SK-N-MC (cell line): ENCODE results near the gene SPAG17.

ENCODE experiments used
- DNase-seq: peaks from one replicate; pipeline ENCODE4 v3.0.0-alpha.2; 2011; ENCODE audit warnings: low read depth, low spot score
- H3K27ac ChIP-seq: fragments of 200-600 bp; sonication (generic); 2 replicates; pipeline ENCODE4 v1.5.1; 2016; ENCODE audit warnings: mixed run types
- H3K36me3 ChIP-seq: fragments of 200-600 bp; sonication (generic); 2 replicates; pipeline ENCODE4 v1.6.1; 2017; ENCODE audit warnings: antibody characterized with exemption, low read length, mixed read lengths; ENCODE audit not compliant: insufficient read depth
- H3K4me3 ChIP-seq: fragments of 200-600 bp; sonication (generic); 2 replicates; pipeline ENCODE4 v1.5.1; 2016
- H3K9ac ChIP-seq: fragments of 200-600 bp; sonication (generic); 2 replicates; pipeline ENCODE4 v1.8.0; 2017; ENCODE audit warnings: mixed run types, mixed read lengths; ENCODE audit not compliant: insufficient read length
- H3K9me3 ChIP-seq: fragments of 200-600 bp; sonication (generic); 2 replicates; pipeline ENCODE4 v1.6.1; 2017; ENCODE audit warnings: low read depth, mild to moderate bottlenecking, antibody characterized with exemption, low read length, moderate library complexity, mixed read lengths
- EZH2 ChIP-seq: fragments of 200-600 bp; sonication (generic); IDR thresholded peaks from one replicate; pipeline ENCODE4 v1.6.1; 2017; ENCODE audit warnings: antibody characterized with exemption
- FOXP2 ChIP-seq: optimal IDR thresholded peaks from 2 replicates; pipeline ENCODE3; 2011; ENCODE audit warnings: mild to moderate bottlenecking, moderate library complexity; ENCODE audit not compliant: insufficient read depth; ENCODE audit errors: extremely low read length, control extremely low read depth
- POLR2AphosphoS5 ChIP-seq: IDR thresholded peaks from 2 replicates; pipeline ENCODE4 v1.6.1; 2012; ENCODE audit warnings: mild to moderate bottlenecking, low read depth, low read length, borderline replicate concordance

Gene SPAG17

GRCh38 chr1:118021668-118022067 is 163.4 kb downstream of the SPAG17 start:
- TF ChIP-seq POLR2AphosphoS5 (no peak), EZH2 (no peak), FOXP2 (no peak)
- H3K27ac ChIP-seq: no peak overlapping the region
- H3K9me3 ChIP-seq: no peaks in the 10 kb centered on the region
- no peaks in the 10 kb centered on the region for H3K36me3 ChIP-seq
- H3K4me3 ChIP-seq: no peak overlapping the region
- no peak overlapping the region for H3K9ac ChIP-seq
- DNase-seq: no peak

GRCh38 chr1:118018060-118018459 is 167.0 kb downstream of the SPAG17 start:
- H3K9me3 ChIP-seq: no peaks in the 10 kb centered on the region
- H3K4me3 ChIP-seq: no peak overlapping the region
- H3K36me3 ChIP-seq: no peaks in the 10 kb centered on the region
- no peak overlapping the region for H3K9ac ChIP-seq
- TF ChIP-seq FOXP2 (no peak), EZH2 (no peak), POLR2AphosphoS5 (no peak)
- H3K27ac ChIP-seq: no peak overlapping the region
- no peak for DNase-seq

GRCh38 chr1:118013938-118014337 is 171.1 kb downstream of the SPAG17 start:
- H3K9ac ChIP-seq: no peak overlapping the region
- TF ChIP-seq POLR2AphosphoS5 (no peak), FOXP2 (no peak)
- no peak overlapping the region for H3K4me3 ChIP-seq
- no peak overlapping the region for H3K27ac ChIP-seq
- H3K36me3 ChIP-seq: no peaks in the 10 kb centered on the region
- no peaks in the 10 kb centered on the region for H3K9me3 ChIP-seq
- no peak for DNase-seq

- Histone ChIP-seq H3K27ac (no peak overlapping the region), H3K9ac (no peak overlapping the region), H3K36me3 (no peaks in the 10 kb centered on the region), H3K9me3 (no peaks in the 10 kb centered on the region), H3K4me3 (no peak overlapping the region)
- DNase-seq: no peak
- no peak for TF ChIP-seq EZH2
- TF ChIP-seq FOXP2: no peak
- TF ChIP-seq POLR2AphosphoS5: no peak
These were observed 171.7 kb downstream of the SPAG17 start for GRCh38 chr1:118013336-118013735.

- no peak overlapping the region for H3K9ac ChIP-seq
- H3K27ac ChIP-seq: no peak overlapping the region
- TF ChIP-seq POLR2AphosphoS5 (no peak), FOXP2 (no peak), EZH2 (no peak)
- no peaks in the 10 kb centered on the region for H3K36me3 ChIP-seq
- H3K4me3 ChIP-seq: no peak overlapping the region
- DNase-seq: no peak
- H3K9me3 ChIP-seq: no peaks in the 10 kb centered on the region
These were observed 172.4 kb downstream of the SPAG17 start for GRCh38 chr1:118012515-118013124.

GRCh38 chr1:118008011-118008410 is 177.0 kb downstream of the SPAG17 start:
- no peak for TF ChIP-seq EZH2
- TF ChIP-seq POLR2AphosphoS5: no peak
- TF ChIP-seq FOXP2: no peak
- no peak for DNase-seq

GRCh38 chr1:118007391-118007790 is 177.6 kb downstream of the SPAG17 start:
- Histone ChIP-seq H3K9ac (no peak overlapping the region), H3K9me3 (no peaks in the 10 kb centered on the region), H3K27ac (no peak overlapping the region), H3K36me3 (no peaks in the 10 kb centered on the region), H3K4me3 (no peak overlapping the region)
- TF ChIP-seq EZH2: no peak
- TF ChIP-seq POLR2AphosphoS5: no peak
- no peak for TF ChIP-seq FOXP2
- DNase-seq: no peak

More at GRCh38 chr1:118008011-118008410, 177.0 kb downstream of the SPAG17 start:
- Histone ChIP-seq H3K9ac (no peak overlapping the region), H3K9me3 (no peaks in the 10 kb centered on the region), H3K4me3 (no peak overlapping the region), H3K36me3 (no peaks in the 10 kb centered on the region), H3K27ac (no peak overlapping the region)

GRCh38 chr1:118004312-118004711 is 180.7 kb downstream of the SPAG17 start:
- Histone ChIP-seq H3K9me3 (no peaks in the 10 kb centered on the region), H3K27ac (no peak overlapping the region), H3K4me3 (no peak overlapping the region), H3K9ac (no peak overlapping the region), H3K36me3 (no peaks in the 10 kb centered on the region)
- DNase-seq: no peak
- no peak for TF ChIP-seq POLR2AphosphoS5
- no peak for TF ChIP-seq FOXP2
- TF ChIP-seq EZH2: no peak

GRCh38 chr1:117985973-117986372 is 199.1 kb downstream of the SPAG17 start:
- no peak for TF ChIP-seq POLR2AphosphoS5
- TF ChIP-seq FOXP2: no peak
- no peak for TF ChIP-seq EZH2
- Histone ChIP-seq H3K36me3 (no peaks in the 10 kb centered on the region), H3K9ac (no peak overlapping the region), H3K4me3 (no peak overlapping the region), H3K27ac (no peak overlapping the region), H3K9me3 (no peaks in the 10 kb centered on the region)
- DNase-seq: no peak
